Body of pancreas (tissue), 4 donors: Measurements from ENCODE around the gene ANXA4.

Experiments used
- POLR2A ChIP-seq, 3 donors: fragments of 450-650 bp; IDR thresholded peaks; one replicate each; pipeline ENCODE4 v1.6.1; 2016; ENCODE audit warnings: antibody characterized with exemption in 3 of 3, mild to moderate bottlenecking in 2 of 3
- TF ChIP-seq, protein P1 (sequence below), 7 experiments: fragments of 450-650 bp in 4 of 7; fragments of 200-600 bp in 3 of 7; sonication (generic) in 3 of 7; IDR thresholded peaks; one replicate each; pipeline ENCODE4 v1.5.1; 2016 to 2019; ENCODE audit warnings: antibody characterized with exemption in 7 of 7

DNA sequence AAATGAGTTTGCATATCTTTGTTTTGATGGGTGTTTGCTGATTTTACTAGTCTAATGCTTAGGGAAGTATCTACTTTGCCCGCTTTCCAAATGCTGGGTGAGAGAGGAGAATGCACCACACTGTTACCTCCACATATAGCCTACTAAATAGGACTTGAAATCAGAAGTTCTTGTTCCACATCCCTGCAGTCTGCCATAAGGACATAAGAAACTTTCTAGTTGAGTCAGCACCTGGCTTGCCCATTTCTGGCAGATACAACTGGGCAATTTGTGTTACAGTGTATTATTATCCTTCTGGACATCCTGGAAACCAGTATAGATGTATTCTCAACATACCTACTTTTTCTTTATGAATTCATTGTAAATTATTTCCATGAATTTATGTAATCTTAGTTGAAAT is 29.5 kb downstream of the ANXA4 start:
- TF ChIP-seq, protein P1, sequence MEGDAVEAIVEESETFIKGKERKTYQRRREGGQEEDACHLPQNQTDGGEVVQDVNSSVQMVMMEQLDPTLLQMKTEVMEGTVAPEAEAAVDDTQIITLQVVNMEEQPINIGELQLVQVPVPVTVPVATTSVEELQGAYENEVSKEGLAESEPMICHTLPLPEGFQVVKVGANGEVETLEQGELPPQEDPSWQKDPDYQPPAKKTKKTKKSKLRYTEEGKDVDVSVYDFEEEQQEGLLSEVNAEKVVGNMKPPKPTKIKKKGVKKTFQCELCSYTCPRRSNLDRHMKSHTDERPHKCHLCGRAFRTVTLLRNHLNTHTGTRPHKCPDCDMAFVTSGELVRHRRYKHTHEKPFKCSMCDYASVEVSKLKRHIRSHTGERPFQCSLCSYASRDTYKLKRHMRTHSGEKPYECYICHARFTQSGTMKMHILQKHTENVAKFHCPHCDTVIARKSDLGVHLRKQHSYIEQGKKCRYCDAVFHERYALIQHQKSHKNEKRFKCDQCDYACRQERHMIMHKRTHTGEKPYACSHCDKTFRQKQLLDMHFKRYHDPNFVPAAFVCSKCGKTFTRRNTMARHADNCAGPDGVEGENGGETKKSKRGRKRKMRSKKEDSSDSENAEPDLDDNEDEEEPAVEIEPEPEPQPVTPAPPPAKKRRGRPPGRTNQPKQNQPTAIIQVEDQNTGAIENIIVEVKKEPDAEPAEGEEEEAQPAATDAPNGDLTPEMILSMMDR (IDR thresholded peaks at IDR 0.05), result no peak
- no peak for TF ChIP-seq POLR2A (IDR thresholded peaks at IDR 0.05)
